Measurements from ENCODE around the gene CSRNP2. TPM values are rescaled to one million over a fixed set of nuclear protein-coding genes. Genes with fewer than 3 reads are reported as not detected.

The CSRNP2 gene
- total and polyA plus RNA-seq, 2 of the 4 experiments (the other 2 are of a cell fraction): 14.0 to 21.7 TPM

DNA sequence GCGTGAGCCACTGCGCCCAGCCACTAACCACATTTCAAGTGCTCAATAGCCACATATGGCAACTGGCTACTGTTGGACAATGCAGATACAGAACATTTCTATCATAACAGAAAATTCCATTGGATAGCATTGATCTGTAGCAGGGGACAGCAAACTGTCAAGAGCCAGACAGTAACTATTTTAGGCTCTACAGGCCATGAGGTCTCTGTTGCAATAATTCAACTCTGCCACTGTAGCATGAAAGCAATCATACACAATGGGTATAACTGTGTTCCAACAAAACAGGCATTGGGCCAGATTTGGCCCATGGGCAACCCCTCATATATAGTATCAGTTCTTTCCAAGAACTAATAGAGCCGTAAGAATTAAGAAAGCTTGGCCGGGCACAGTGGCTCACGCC is 8.0 kb downstream of the CSRNP2 start:
- intact Hi-C loops (cut with micrococcal nuclease): no loop called here
- Histone ChIP-seq H4K5ac (ENCODE audit: low read depth, low read length) (no peak overlapping the region), H3K4ac (ENCODE audit: low read depth, low read length) (no peak overlapping the region), H3K56ac (ENCODE audit: extremely low read depth, insufficient read depth, low read length) (no peak overlapping the region), H3K79me1 (ENCODE audit: low read depth in 1 of 2, low read length in 2 of 2) (peaks cover 13 to 66% of the 10 kb centered on the region in 2 experiments), H3K4me1 (ENCODE audit: control insufficient read depth, insufficient read depth, low read length) (peaks cover 2% of the 10 kb centered on the region; the same call in 1 of the 2 replicates), H3K18ac (ENCODE audit: low read depth, low read length) (no peak overlapping the region), H4K8ac (ENCODE audit: low read depth in 2 of 2, low read length in 2 of 2) (no peak overlapping the region), H2AFZ (replicated peaks; ENCODE audit: low read length, poor library complexity) (no peak overlapping the region), H2AK9ac (replicated peaks; ENCODE audit: low read depth, low read length, poor library complexity) (no peak overlapping the region), H3K4me2 (ENCODE audit: low read depth, low read length) (no peak overlapping the region), H3K4me3 (ENCODE audit: insufficient read depth, low read depth, low read length) (no peak overlapping the region), H3K9ac (ENCODE audit: low read depth, low read length) (no peak overlapping the region), H4K20me1 (ENCODE audit: insufficient read depth, low read length) (peaks cover 45% of the 10 kb centered on the region), H3K14ac (replicated peaks; ENCODE audit: low read depth, low read length) (no peak overlapping the region), H3K36me3 (ENCODE audit: control insufficient read depth, insufficient read depth, low read length) (peaks cover 33% of the 10 kb centered on the region), H3K27me3 (ENCODE audit: control insufficient read depth, insufficient read depth, low read length) (no peaks in the 10 kb centered on the region), H2BK15ac (ENCODE audit: low read depth, low read length) (no peak overlapping the region), H3K23ac (ENCODE audit: low read depth, low read length) (no peak overlapping the region; the same call in 1 of the 2 replicates), H3K9me3 (ENCODE audit: control insufficient read depth, insufficient read depth, low read length) (no peaks in the 10 kb centered on the region), H2BK120ac (ENCODE audit: low read depth, low read length) (no peak overlapping the region), H2BK20ac (ENCODE audit: low read depth, low read length) (no peak overlapping the region), H3K27ac (ENCODE audit: insufficient read depth, low read length) (no peak overlapping the region), H2AK5ac (ENCODE audit: low read depth, low read length) (no peak overlapping the region), H2BK5ac (ENCODE audit: low read depth, low read length, poor library complexity, severe bottlenecking) (no peak overlapping the region), H4K91ac (ENCODE audit: insufficient read depth, low read depth, low read length) (no peak overlapping the region), H3K9me1 (ENCODE audit: insufficient read depth, low read length) (peaks cover 13% of the 10 kb centered on the region)
- ChIA-PET CTCF (no interaction called here), POLR2A (ENCODE audit: unreplicated experiment) (no interaction called here)
- in situ Hi-C loops (cut with MboI; ENCODE audit: low sequenced_read_pairs): no loop called here
- WGBS, 2 experiments (ENCODE audit: extremely low coverage in 2 of 2, insufficient read length in 1 of 2): 100% methylated on average over 4 of the region's 5 CpGs; no CpG with 5 or more reads in 1 of the 2 experiments
- no peak for ATAC-seq (ENCODE audit: low read depth)
- no peak for DNase-seq
- dilution Hi-C loops (cut with HindIII; ENCODE audit: low sequenced_read_pairs, unreplicated experiment): no loop called here
- no TSS peak for BruUV-seq (replicated peaks)
- TF ChIP-seq POLR2A (IDR thresholded peaks at IDR 0.05; ENCODE audit: low read depth, low read length) (no peak), RFX5 (IDR thresholded peaks at IDR 0.05; ENCODE audit: low read depth, low read length) (no peak), MXI1 (IDR thresholded peaks at IDR 0.05; ENCODE audit: borderline replicate concordance, low read depth, low read length) (no peak)
